ENCODE results near the gene UBA52. TPM values are rescaled to one million over a fixed set of nuclear protein-coding genes. Genes with fewer than 3 reads are reported as not detected.

UBA52 gene
- total RNA-seq, 1 donor from 2014 or later: 859 TPM

DNA sequence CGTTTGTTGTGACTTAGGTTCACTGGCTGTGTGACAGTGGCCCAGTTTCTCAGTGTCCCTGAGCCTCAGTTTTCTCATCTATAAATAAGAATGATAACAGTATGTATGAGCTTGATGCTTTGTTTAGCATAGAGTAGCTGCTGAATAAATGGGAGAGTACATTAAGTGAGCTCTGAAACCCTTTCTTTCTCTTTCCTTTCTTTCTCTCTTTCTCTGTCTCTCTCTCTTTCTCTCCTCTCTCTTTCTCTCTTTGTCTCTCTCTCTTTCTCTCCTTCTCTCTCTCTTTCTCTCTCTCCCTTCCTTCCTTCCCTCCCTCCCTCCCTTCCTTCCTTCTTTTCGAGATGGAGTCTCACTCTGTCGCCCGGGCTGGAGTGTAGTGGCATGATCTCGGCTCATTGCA lies 12.0 kb upstream of the UBA52 start:
- Histone ChIP-seq H3K36me3 (ENCODE audit: control insufficient read depth, insufficient read depth, low read length) (peaks cover 2% of the 10 kb centered on the region), H3K4me3 (ENCODE audit: low read depth, low read length) (no peak overlapping the region), H3K27me3 (ENCODE audit: control insufficient read depth, insufficient read depth, low read length) (no peaks in the 10 kb centered on the region)
- TF ChIP-seq, protein P1, sequence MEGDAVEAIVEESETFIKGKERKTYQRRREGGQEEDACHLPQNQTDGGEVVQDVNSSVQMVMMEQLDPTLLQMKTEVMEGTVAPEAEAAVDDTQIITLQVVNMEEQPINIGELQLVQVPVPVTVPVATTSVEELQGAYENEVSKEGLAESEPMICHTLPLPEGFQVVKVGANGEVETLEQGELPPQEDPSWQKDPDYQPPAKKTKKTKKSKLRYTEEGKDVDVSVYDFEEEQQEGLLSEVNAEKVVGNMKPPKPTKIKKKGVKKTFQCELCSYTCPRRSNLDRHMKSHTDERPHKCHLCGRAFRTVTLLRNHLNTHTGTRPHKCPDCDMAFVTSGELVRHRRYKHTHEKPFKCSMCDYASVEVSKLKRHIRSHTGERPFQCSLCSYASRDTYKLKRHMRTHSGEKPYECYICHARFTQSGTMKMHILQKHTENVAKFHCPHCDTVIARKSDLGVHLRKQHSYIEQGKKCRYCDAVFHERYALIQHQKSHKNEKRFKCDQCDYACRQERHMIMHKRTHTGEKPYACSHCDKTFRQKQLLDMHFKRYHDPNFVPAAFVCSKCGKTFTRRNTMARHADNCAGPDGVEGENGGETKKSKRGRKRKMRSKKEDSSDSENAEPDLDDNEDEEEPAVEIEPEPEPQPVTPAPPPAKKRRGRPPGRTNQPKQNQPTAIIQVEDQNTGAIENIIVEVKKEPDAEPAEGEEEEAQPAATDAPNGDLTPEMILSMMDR (IDR thresholded peaks at IDR 0.05; ENCODE audit: insufficient read depth, low read length, poor library complexity, severe bottlenecking): no peak
- no peak for DNase-seq (ENCODE audit: low read depth)

DNA sequence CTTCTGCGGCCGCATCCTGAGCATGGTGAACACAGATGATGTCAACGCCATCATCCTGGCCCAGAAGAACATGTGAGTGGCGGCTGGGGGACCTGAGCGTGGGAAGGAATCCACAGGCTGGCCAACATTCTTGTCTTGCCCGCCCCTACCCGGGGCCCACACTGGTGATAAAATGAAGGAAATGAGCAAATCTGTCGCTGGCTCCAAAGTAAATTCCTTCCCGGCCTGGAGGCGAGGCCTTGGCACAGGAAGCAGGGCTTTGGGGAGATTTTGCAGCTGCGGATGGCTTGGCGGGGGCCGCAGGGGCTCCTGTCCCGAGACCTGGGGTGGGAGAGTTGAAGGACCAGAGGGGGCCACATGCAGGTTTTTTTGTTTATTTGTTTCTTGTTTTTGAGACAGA lies 9.6 kb upstream of the UBA52 start:
- Histone ChIP-seq H3K4me3 (ENCODE audit: low read depth, low read length) (no peak overlapping the region), H3K27me3 (ENCODE audit: control insufficient read depth, insufficient read depth, low read length) (no peaks in the 10 kb centered on the region), H3K36me3 (ENCODE audit: control insufficient read depth, insufficient read depth, low read length) (peaks cover 2% of the 10 kb centered on the region)
- TF ChIP-seq, protein P1 (IDR thresholded peaks at IDR 0.05; ENCODE audit: insufficient read depth, low read length, poor library complexity, severe bottlenecking): no peak
- DNase-seq (ENCODE audit: low read depth): no peak

DNA sequence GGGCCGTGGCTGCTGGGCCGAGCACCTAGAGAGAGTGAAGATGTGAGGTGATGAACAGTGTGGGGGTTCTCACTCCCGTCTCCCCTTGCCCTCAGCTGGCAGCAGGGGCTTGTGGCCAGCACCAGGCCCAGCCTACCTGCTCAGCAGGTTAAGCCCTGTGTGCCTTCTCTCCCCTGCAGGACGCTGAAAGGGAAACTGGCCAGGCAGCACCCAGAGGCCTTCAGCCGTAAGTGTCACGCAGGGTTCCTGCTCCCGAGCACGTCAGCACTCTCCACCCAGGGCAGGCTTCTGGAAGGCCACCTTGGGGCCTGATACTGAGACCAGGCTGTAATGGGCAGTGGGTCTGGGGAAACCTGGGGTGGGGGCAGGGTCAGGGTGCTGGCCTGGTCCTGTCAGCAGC lies 4.7 kb upstream of the UBA52 start:
- no peak for DNase-seq (ENCODE audit: low read depth)
- Histone ChIP-seq H3K36me3 (ENCODE audit: control insufficient read depth, insufficient read depth, low read length) (peaks cover 2% of the 10 kb centered on the region), H3K27me3 (ENCODE audit: control insufficient read depth, insufficient read depth, low read length) (no peaks in the 10 kb centered on the region), H3K4me3 (ENCODE audit: low read depth, low read length) (no peak overlapping the region)
- TF ChIP-seq, protein P1 (IDR thresholded peaks at IDR 0.05; ENCODE audit: insufficient read depth, low read length, poor library complexity, severe bottlenecking): no peak

DNA sequence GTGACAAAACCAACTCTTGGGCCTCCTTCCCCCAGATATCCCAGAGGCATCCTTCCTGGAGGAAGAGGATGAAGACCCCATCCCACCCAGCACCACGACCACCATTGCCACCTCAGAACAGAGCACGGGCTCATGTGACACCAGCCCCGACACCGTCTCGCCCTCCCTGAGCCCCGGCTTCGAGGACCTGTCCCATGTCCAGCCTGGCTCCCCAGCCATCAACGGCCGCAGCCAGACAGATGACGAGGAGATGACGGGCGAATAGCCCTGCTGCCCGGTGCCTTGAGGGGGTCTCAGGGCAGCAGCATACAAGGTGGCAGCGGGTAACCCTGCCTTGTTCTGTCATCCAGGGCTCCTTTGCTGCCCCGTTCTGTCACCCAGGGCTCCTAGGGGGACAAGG lies 3.3 kb upstream of the UBA52 start:
- DNase-seq (ENCODE audit: low read depth): no peak
- peaks cover 2% of the 10 kb centered on the region for H3K36me3 ChIP-seq (ENCODE audit: control insufficient read depth, insufficient read depth, low read length)
- H3K27me3 ChIP-seq (ENCODE audit: control insufficient read depth, insufficient read depth, low read length): no peaks in the 10 kb centered on the region
- no peak overlapping the region for H3K4me3 ChIP-seq (ENCODE audit: low read depth, low read length)
- TF ChIP-seq, protein P1 (IDR thresholded peaks at IDR 0.05; ENCODE audit: insufficient read depth, low read length, poor library complexity, severe bottlenecking): no peak

DNA sequence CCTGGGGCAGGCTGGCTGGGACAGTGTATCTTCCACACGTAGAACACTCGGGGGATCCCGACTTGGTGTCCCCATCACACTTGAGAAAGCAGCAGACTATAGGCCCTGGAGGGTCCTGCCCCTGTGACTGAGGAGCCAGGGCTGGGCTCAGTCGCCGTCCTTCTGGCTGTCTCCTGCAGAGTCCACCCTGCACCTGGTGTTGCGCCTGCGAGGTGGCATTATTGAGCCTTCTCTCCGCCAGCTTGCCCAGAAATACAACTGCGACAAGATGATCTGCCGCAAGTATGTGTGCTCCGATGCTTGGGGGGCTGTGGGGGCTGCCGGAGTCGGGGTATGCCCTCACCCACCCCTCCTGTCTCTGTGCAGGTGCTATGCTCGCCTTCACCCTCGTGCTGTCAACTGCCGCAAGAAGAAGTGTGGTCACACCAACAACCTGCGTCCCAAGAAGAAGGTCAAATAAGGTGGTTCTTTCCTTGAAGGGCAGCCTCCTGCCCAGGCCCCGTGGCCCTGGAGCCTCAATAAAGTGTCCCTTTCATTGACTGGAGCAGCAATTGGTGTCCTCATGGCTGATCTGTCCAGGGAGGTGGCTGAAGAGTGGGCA lies 3.1 kb downstream of the UBA52 start:
- H3K36me3 ChIP-seq (ENCODE audit: control insufficient read depth, insufficient read depth, low read length): peaks cover 3% of the 10 kb centered on the region
- TF ChIP-seq, protein P1 (IDR thresholded peaks at IDR 0.05; ENCODE audit: insufficient read depth, low read length, poor library complexity, severe bottlenecking): no peak

DNA sequence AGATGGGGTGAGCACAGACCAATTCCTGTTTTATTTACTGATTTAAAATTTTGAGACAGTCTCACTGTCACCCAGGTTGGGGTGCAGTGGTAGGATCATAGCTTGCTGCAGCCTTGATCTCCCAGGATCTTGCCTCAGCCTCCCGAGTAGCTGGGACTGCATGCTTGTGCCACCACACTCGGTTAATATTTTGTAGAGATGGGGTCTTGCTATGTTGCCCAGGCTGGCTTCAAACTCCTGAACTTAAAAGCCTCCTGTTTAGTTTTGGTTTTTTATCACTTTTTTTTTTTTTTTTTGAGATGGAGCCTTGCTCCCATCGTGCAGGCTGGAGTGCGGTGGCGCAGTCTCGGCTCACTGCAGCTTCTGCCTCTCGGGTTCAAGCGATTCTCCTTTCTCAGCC lies 4.7 kb downstream of the UBA52 start:
- Histone ChIP-seq H3K4me3 (ENCODE audit: low read depth, low read length) (no peak overlapping the region), H3K36me3 (ENCODE audit: control insufficient read depth, insufficient read depth, low read length) (peaks cover 3% of the 10 kb centered on the region), H3K27me3 (ENCODE audit: control insufficient read depth, insufficient read depth, low read length) (no peaks in the 10 kb centered on the region)
- DNase-seq (ENCODE audit: low read depth): no peak
- TF ChIP-seq, protein P1 (IDR thresholded peaks at IDR 0.05; ENCODE audit: insufficient read depth, low read length, poor library complexity, severe bottlenecking): no peak

More for the DNA sequence above, 3.1 kb downstream of the UBA52 start:
- H3K4me3 ChIP-seq (ENCODE audit: low read depth, low read length): no peak overlapping the region
- no peaks in the 10 kb centered on the region for H3K27me3 ChIP-seq (ENCODE audit: control insufficient read depth, insufficient read depth, low read length)
- no peak for DNase-seq (ENCODE audit: low read depth)
